Femur (tissue), 1 donor: Measurements from ENCODE around the gene LAD1.

Experiments used
- DNase-seq: peaks from one replicate; pipeline ENCODE4 v3.0.0-alpha.2; 2017

The LAD1 gene

GRCh38 chr1:201389051-201389450 is 10.1 kb downstream of the LAD1 start:
- DNase-seq, result no peak

GRCh38 chr1:201386208-201386607 is 12.9 kb downstream of the LAD1 start:
- no peak for DNase-seq

GRCh38 chr1:201385299-201385891 is 13.7 kb downstream of the LAD1 start:
- peak; percentile 44 for DNase-seq

GRCh38 chr1:201384406-201384782 is 14.7 kb downstream of the LAD1 start:
- DNase-seq, result no peak

- peak; percentile 79 for DNase-seq
Observed at GRCh38 chr1:201383647-201384405, 15.3 kb downstream of the LAD1 start.

- DNase-seq, result no peak
Observed at GRCh38 chr1:201381130-201381529, 18.0 kb downstream of the LAD1 start.

GRCh38 chr1:201379733-201380242 is 19.3 kb downstream of the LAD1 start:
- no peak for DNase-seq

GRCh38 chr1:201378804-201379203 is 20.3 kb downstream of the LAD1 start:
- DNase-seq, result no peak

- DNase-seq, result peak; percentile 79
Observed at GRCh38 chr1:201377611-201378092, 21.5 kb downstream of the LAD1 start, which contains the start of gene TNNT2. Gene TNNT2, minus strand, starts transcription at chr1:201377680. Its CDS starts 4,426 bp downstream, at chr1:201373254.

- peak; percentile 44 for DNase-seq
Observed at GRCh38 chr1:201376464-201377374, 22.4 kb downstream of the LAD1 start.

GRCh38 chr1:201376107-201376463 is 23.0 kb downstream of the LAD1 start:
- DNase-seq, result no peak

- no peak for DNase-seq
Observed at GRCh38 chr1:201375169-201375568, 24.0 kb downstream of the LAD1 start.

GRCh38 chr1:201374364-201374763 is 24.8 kb downstream of the LAD1 start:
- DNase-seq, result no peak

- no peak for DNase-seq
Observed at GRCh38 chr1:201371792-201372191, 27.3 kb downstream of the LAD1 start.

GRCh38 chr1:201371276-201371675 is 27.8 kb downstream of the LAD1 start:
- no peak for DNase-seq

- DNase-seq, result no peak
Observed at GRCh38 chr1:201370500-201370899, 28.6 kb downstream of the LAD1 start.

GRCh38 chr1:201369209-201369608 is 29.9 kb downstream of the LAD1 start:
- DNase-seq, result no peak

GRCh38 chr1:201366696-201367095 is 32.4 kb downstream of the LAD1 start:
- no peak for DNase-seq

GRCh38 chr1:201365251-201365650 is 33.9 kb downstream of the LAD1 start:
- DNase-seq, result no peak

GRCh38 chr1:201364808-201365105 is 34.4 kb downstream of the LAD1 start:
- DNase-seq, result no peak

- DNase-seq, result no peak
Observed at GRCh38 chr1:201363467-201363866, 35.7 kb downstream of the LAD1 start.

GRCh38 chr1:201362906-201363305 is 36.2 kb downstream of the LAD1 start:
- no peak for DNase-seq
